Heart right ventricle (tissue), 16 donors: Measurements from ENCODE around the gene TTC21A. TPM values are rescaled to one million over a fixed set of nuclear protein-coding genes. Genes with fewer than 3 reads are reported as not detected.

Source experiments
- ATAC-seq, 8 donors: fragments of 200-7000 bp; cut with Tn5 transposase; one replicate each; pipeline ENCODE4 v1.9.1; 2020; ENCODE audit warnings: mild to moderate bottlenecking in 8 of 8, moderate library complexity in 8 of 8, moderate number of reproducible peaks in 1 of 8
- DNase-seq, 2 donors: peaks; one replicate each; pipeline ENCODE4 v3.0.0-alpha.2; 2020
- H3K27ac ChIP-seq, 10 donors: fragments of 200-600 bp; sonication (generic) in 2 of 10; one replicate each; pipeline versions ENCODE4 v1.5.0 to v1.8.0; 2020 to 2022; ENCODE audit warnings: mild to moderate bottlenecking in 3 of 10
- H3K27me3 ChIP-seq, 7 donors: fragments of 200-600 bp; one replicate each; pipeline ENCODE4 v1.8.0; 2021 to 2022; ENCODE audit warnings: mild to moderate bottlenecking in 2 of 7
- H3K36me3 ChIP-seq, 9 donors: fragments of 200-600 bp; sonication (generic) in 1 of 9; one replicate each; pipeline versions ENCODE4 v1.5.0 to v1.8.0; 2020 to 2022; ENCODE audit warnings: mild to moderate bottlenecking in 2 of 9
- H3K4me1 ChIP-seq, 9 donors: fragments of 200-600 bp; sonication (generic) in 1 of 9; one replicate each; pipeline versions ENCODE4 v1.5.0 to v1.8.0; 2020 to 2022; ENCODE audit warnings: mild to moderate bottlenecking in 4 of 9
- H3K4me3 ChIP-seq, 10 donors: fragments of 200-600 bp; sonication (generic) in 2 of 10; one replicate each; pipeline versions ENCODE4 v1.5.0 to v1.8.0; 2020 to 2022; ENCODE audit warnings: mild to moderate bottlenecking in 7 of 10, moderate library complexity in 2 of 10
- H3K9me3 ChIP-seq, 11 donors: fragments of 200-600 bp in 10 of 11; sonication (generic) in 2 of 11; one replicate each; pipeline versions ENCODE4 v1.5.0 to v1.8.0; 2013 to 2022; ENCODE audit warnings: mild to moderate bottlenecking in 2 of 11, control low read depth in 1 of 11, moderate library complexity in 1 of 11
- CTCF ChIP-seq, 9 donors: fragments of 200-600 bp; sonication (generic) in 2 of 9; IDR thresholded peaks; one replicate each; pipeline versions ENCODE4 v1.5.0 to v1.8.0; 2021 to 2022; ENCODE audit warnings: antibody characterized with exemption in 9 of 9, mild to moderate bottlenecking in 5 of 9, moderate library complexity in 1 of 9
- WGBS, 2 donors: extraction: QIAGEN DNeasy Blood & Tissue Kit; methylation state at CpG; one replicate each; pipeline ENCODE4 v1.1.7; 2013; ENCODE audit warnings: inconsistent platforms in 1 of 2; 5-methylcytosine and 5-hydroxymethylcytosine counted together
- intact Hi-C, 10 donors: fragments of 100-400 bp; cut with DNase I; formaldehyde crosslinking; loops; one replicate each; pipeline versions ENCODE4 v1.11.1 to v1.14.2; 2022
- polyA plus RNA-seq, 2 donors: library from polyadenylated mRNA; stranded (reverse); fragments of 200-250 nt; gene quantifications; one replicate each; pipeline ENCODE4 v1.2.3, GENCODE V29; 2013
- total RNA-seq, 10 donors: library from RNA; stranded (reverse); fragmentation: NEBNext Ultra II Directional in 3 of 10; extraction: Animal tissue kit (Norgen Biotek cat#: 25700) in 3 of 10; gene quantifications; one replicate each; pipeline versions ENCODE4 v1.2.1 to v1.2.4, GENCODE V29; 2021 to 2023
- donor health status: Arrhythmogenic right ventricular cardiomyopathy.
- donor health status: ischemic (EF 13 %, LVEDD 7.1; RV severe dilation, severe dysfunction).
- donor health status: healthy with polysubstance abuse.
- donor health status: DM: no; HTN: yes; CAD: no.
- donor health status: DM: no; HTN: no; CAD: no.
- donor health status: ischemic (EF 25% LVEDD 6.9; RV normal size, moderate dysfunction).
- donor health status: ischemic (EF 25% LVEDD 5.7; RV mildly dilated, moderate dysfunction).
- donor health status: healthy.
- donor health status: DM: yes; HTN: yes; CAD: no.
- donor health status: Ischemic cardiomyopathy.
- donor health status: ischemic (EF 35%, LVEDD 5.7; RV mildly dilated, moderate dysfunction).
- donor health status: nonischemic (EF 11% LVEDD 7.7; RV severe dilation, severe dysfunction).
- donor health status: DM: yes; HTN: yes; CAD: no.
- donor health status: PGD.
- donor health status: ischemic (EF 29% LVEDD 5.4; RV normal size, mild dysfunction).
- donor health status: nonischemic (EF 23%, LVEDD 6.1; RV moderate dilation, normal function).

TTC21A gene
- total and polyA plus RNA-seq, 12 donors: 0.80 to 7.5 (median 1.5) TPM

GRCh38 chr3:39153977-39154279 is 46.4 kb downstream of the TTC21A start:
- Histone ChIP-seq H3K4me3 (peak overlapping the region in 9 of 10 donors; percentile 47 to 99 (median 96)), H3K4me1 (peaks cover 18 to 52% (median 41%) of the 10 kb centered on the region in 9 donors), H3K27ac (peak overlapping the region; percentile 20 to 100 (median 100)), H3K27me3 (no peaks in the 10 kb centered on the region), H3K9me3 (no peaks in the 10 kb centered on the region), H3K36me3 (no peaks in the 10 kb centered on the region)
- 44% methylated on average over 9 of the region's 9 CpGs for WGBS, 2 donors
- no peak for ATAC-seq
- no peak for DNase-seq
- intact Hi-C loops: no loop called here
- peak in 1 of 9 donors; percentile 20 for TF ChIP-seq CTCF (IDR thresholded peaks at IDR 0.05)

GRCh38 chr3:39154280-39155021 is 47.0 kb downstream of the TTC21A start:
- Histone ChIP-seq H3K27me3 (no peaks in the 10 kb centered on the region), H3K9me3 (no peaks in the 10 kb centered on the region), H3K36me3 (no peaks in the 10 kb centered on the region), H3K4me1 (peaks cover 13 to 46% (median 36%) of the 10 kb centered on the region in 9 donors), H3K4me3 (peak overlapping the region in 5 of 10 donors; percentile 90 to 99 (median 97)), H3K27ac (peak overlapping the region; percentile 20 to 100 (median 100))
- ATAC-seq: no peak
- WGBS, 2 donors: 55 to 59% methylated on average over 18 of the region's 18 CpGs
- no peak for DNase-seq
- TF ChIP-seq CTCF (IDR thresholded peaks at IDR 0.05): no peak
- intact Hi-C loops: no loop called here

GRCh38 chr3:39156421-39156820 is 48.9 kb downstream of the TTC21A start:
- peaks cover 0 to 27% (median 16%) of the 10 kb centered on the region in 9 donors for H3K4me1 ChIP-seq
- H3K4me3 ChIP-seq: no peak overlapping the region
- 70 to 73% methylated on average over 4 of the region's 4 CpGs for WGBS, 2 donors

GRCh38 chr3:39157359-39157758 is 49.9 kb downstream of the TTC21A start:
- Histone ChIP-seq H3K36me3 (no peaks in the 10 kb centered on the region), H3K27ac (no peak overlapping the region), H3K9me3 (no peaks in the 10 kb centered on the region), H3K4me3 (no peak overlapping the region), H3K4me1 (peaks cover 0 to 17% (median 9%) of the 10 kb centered on the region in 9 donors), H3K27me3 (no peaks in the 10 kb centered on the region)
- 88 to 95% methylated on average over 7 of the region's 7 CpGs for WGBS, 2 donors
- no peak for DNase-seq
- ATAC-seq: no peak
- intact Hi-C loops: no loop called here
- no peak for TF ChIP-seq CTCF (IDR thresholded peaks at IDR 0.05)

More at GRCh38 chr3:39156421-39156820, 48.9 kb downstream of the TTC21A start:
- intact Hi-C loops: no loop called here
- ATAC-seq (no peak), DNase-seq (no peak)
- H3K9me3 ChIP-seq: no peaks in the 10 kb centered on the region
- TF ChIP-seq CTCF (IDR thresholded peaks at IDR 0.05): no peak
- no peaks in the 10 kb centered on the region for H3K36me3 ChIP-seq
- no peaks in the 10 kb centered on the region for H3K27me3 ChIP-seq
- peak overlapping the region in 5 of 10 donors; percentile 8 to 58 (median 41) for H3K27ac ChIP-seq
